ENCODE measurements around the gene NUMA1.

DNA sequence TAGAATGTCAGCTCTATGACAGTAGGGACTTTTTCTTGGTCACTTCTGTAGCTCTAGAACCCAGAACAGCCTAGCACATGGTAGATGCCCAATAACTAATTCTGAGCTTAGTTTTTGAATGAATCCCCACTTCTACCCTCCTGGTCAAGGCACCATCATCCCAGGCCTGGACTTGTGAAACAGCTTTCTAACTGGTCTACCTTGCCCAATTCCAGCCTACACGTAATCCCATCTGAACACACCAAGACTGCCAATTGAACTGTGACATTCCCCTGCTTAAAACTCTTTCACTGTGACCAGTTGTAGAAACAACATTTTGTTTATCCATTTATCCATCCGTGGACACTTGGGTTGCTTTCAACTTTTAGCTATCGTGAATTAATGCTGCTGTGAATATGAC, 49.0 kb upstream of the NUMA1 start:
- TF ChIP-seq, protein P1, sequence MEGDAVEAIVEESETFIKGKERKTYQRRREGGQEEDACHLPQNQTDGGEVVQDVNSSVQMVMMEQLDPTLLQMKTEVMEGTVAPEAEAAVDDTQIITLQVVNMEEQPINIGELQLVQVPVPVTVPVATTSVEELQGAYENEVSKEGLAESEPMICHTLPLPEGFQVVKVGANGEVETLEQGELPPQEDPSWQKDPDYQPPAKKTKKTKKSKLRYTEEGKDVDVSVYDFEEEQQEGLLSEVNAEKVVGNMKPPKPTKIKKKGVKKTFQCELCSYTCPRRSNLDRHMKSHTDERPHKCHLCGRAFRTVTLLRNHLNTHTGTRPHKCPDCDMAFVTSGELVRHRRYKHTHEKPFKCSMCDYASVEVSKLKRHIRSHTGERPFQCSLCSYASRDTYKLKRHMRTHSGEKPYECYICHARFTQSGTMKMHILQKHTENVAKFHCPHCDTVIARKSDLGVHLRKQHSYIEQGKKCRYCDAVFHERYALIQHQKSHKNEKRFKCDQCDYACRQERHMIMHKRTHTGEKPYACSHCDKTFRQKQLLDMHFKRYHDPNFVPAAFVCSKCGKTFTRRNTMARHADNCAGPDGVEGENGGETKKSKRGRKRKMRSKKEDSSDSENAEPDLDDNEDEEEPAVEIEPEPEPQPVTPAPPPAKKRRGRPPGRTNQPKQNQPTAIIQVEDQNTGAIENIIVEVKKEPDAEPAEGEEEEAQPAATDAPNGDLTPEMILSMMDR (IDR thresholded peaks at IDR 0.05; ENCODE audit: poor library complexity, severe bottlenecking), result no peak
- TF ChIP-seq EP300 (conservative IDR thresholded peaks at IDR 0.05; ENCODE audit: poor library complexity, severe bottlenecking) (no peak), EZH2 (IDR thresholded peaks at IDR 0.05; ENCODE audit: borderline replicate concordance, insufficient read depth, low read length, poor library complexity, severe bottlenecking) (no peak), SMC3 (conservative IDR thresholded peaks at IDR 0.05; ENCODE audit: poor library complexity) (no peak), TAF1 (IDR thresholded peaks at IDR 0.05; ENCODE audit: low read depth) (no peak), POLR2AphosphoS5 (IDR thresholded peaks at IDR 0.05) (no peak), MXI1 (conservative IDR thresholded peaks at IDR 0.05; ENCODE audit: poor library complexity, severe bottlenecking) (no peak), RAD21 (conservative IDR thresholded peaks at IDR 0.05) (no peak)
- TF ChIP-seq, protein P2, sequence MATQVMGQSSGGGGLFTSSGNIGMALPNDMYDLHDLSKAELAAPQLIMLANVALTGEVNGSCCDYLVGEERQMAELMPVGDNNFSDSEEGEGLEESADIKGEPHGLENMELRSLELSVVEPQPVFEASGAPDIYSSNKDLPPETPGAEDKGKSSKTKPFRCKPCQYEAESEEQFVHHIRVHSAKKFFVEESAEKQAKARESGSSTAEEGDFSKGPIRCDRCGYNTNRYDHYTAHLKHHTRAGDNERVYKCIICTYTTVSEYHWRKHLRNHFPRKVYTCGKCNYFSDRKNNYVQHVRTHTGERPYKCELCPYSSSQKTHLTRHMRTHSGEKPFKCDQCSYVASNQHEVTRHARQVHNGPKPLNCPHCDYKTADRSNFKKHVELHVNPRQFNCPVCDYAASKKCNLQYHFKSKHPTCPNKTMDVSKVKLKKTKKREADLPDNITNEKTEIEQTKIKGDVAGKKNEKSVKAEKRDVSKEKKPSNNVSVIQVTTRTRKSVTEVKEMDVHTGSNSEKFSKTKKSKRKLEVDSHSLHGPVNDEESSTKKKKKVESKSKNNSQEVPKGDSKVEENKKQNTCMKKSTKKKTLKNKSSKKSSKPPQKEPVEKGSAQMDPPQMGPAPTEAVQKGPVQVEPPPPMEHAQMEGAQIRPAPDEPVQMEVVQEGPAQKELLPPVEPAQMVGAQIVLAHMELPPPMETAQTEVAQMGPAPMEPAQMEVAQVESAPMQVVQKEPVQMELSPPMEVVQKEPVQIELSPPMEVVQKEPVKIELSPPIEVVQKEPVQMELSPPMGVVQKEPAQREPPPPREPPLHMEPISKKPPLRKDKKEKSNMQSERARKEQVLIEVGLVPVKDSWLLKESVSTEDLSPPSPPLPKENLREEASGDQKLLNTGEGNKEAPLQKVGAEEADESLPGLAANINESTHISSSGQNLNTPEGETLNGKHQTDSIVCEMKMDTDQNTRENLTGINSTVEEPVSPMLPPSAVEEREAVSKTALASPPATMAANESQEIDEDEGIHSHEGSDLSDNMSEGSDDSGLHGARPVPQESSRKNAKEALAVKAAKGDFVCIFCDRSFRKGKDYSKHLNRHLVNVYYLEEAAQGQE (IDR thresholded peaks at IDR 0.05; ENCODE audit: borderline replicate concordance), result no peak
